ENCODE data around the gene ATP11A. TPM values are rescaled to one million over a fixed set of nuclear protein-coding genes. Genes with fewer than 3 reads are reported as not detected.

Gene ATP11A
- total and polyA plus RNA-seq, 9 of the 15 experiments (the other 6 are each of a cell fraction or from before 2014, with no cell fraction given) = 0.38 to 34.2 (median 4.2) TPM

- peaks cover 29% of the 10 kb centered on the region; the same call in 2 of the 3 replicates for H3K36me3 ChIP-seq (ENCODE audit: control insufficient read depth, insufficient read depth, low read length)
- no peaks in the 10 kb centered on the region for H3K4me1 ChIP-seq (replicated peaks in 1 of 2; ENCODE audit: control insufficient read depth in 2 of 2, insufficient read depth in 2 of 2, low read length in 2 of 2)
- no peak overlapping the region for H3K4me3 ChIP-seq
- FAIRE-seq (no peak), ATAC-seq (no peak), DNase-seq (ENCODE audit: extremely low read depth in 1 of 4, low spot score in 3 of 4) (no peak)
- in situ Hi-C loops (cut with MboI) (no loop called here), intact Hi-C loops (cut with micrococcal nuclease) (no loop called here)
- H3K27ac ChIP-seq (ENCODE audit: extremely low read depth, low read depth, low read length) = no peak overlapping the region
- H3K79me2 ChIP-seq (ENCODE audit: control insufficient read depth, insufficient read depth, low read length) = no peaks in the 10 kb centered on the region
- H4K20me1 ChIP-seq (replicated peaks; ENCODE audit: control insufficient read depth, insufficient read depth, low read length) = 0 out of 2 replicates have a peak, but pooled peaks cover 1% of the 10 kb centered on the region
- no peaks in the 10 kb centered on the region for H3K9me3 ChIP-seq (replicated peaks; ENCODE audit: control insufficient read depth, insufficient read depth, low read depth, low read length)
- H3K9me1 ChIP-seq (ENCODE audit: control insufficient read depth, insufficient read depth, low read length) = no peaks in the 10 kb centered on the region
- H3K9ac ChIP-seq (ENCODE audit: insufficient read depth in 1 of 2, low read depth in 2 of 2, low read length in 2 of 2) = no peak overlapping the region; a peak in 1 of 4 replicates
- BruUV-seq (replicated peaks) = no TSS peak
- POLR2A ChIA-PET = no interaction called here
- no peak overlapping the region for H3K4me2 ChIP-seq (ENCODE audit: insufficient read depth, low read length)
- no peaks in the 10 kb centered on the region for H3K27me3 ChIP-seq (ENCODE audit: control insufficient read depth in 2 of 2, insufficient read depth in 2 of 2, low read length in 2 of 2)
- CTCF ChIA-PET (ENCODE audit: low intra/inter-chr PET ratio) = no interaction called here
- WGBS (ENCODE audit: insufficient coverage, low coverage, missing lambda C conversion rate) = 97% methylated on average over 11 of the region's 22 CpGs
- no peak overlapping the region for H2AFZ ChIP-seq (ENCODE audit: low read depth, low read length)
- no peak for TF ChIP-seq CHAMP1 (IDR thresholded peaks at IDR 0.05)
- no peak for TF ChIP-seq BRF2 (IDR thresholded peaks at IDR 0.05; ENCODE audit: borderline replicate concordance, insufficient read depth, insufficient read length)
- no peak for TF ChIP-seq HDAC1 (IDR thresholded peaks at IDR 0.05)
- no peak for TF ChIP-seq UBTF (IDR thresholded peaks at IDR 0.05; ENCODE audit: borderline replicate concordance in 1 of 2, low read depth in 2 of 2, low read length in 2 of 2)
- no peak for TF ChIP-seq SUPT5H (IDR thresholded peaks at IDR 0.05)
- no peak for TF ChIP-seq SRSF1 (IDR thresholded peaks at IDR 0.05; ENCODE audit: low read depth, low read length)
- TF ChIP-seq ZNF583 (CRISPR knock-in tag; IDR thresholded peaks at IDR 0.05) = no peak
- no peak for TF ChIP-seq SMC3 (conservative IDR thresholded peaks at IDR 0.05; ENCODE audit: insufficient read depth, low read depth, low read length)
- no peak for TF ChIP-seq HOMEZ (CRISPR knock-in tag; IDR thresholded peaks at IDR 0.05)
Observed at GRCh38 chr13:112880221-112880641, 190.4 kb downstream of the ATP11A start.
